Measurements from ENCODE around the gene KCP. TPM values are rescaled to one million over a fixed set of nuclear protein-coding genes. Genes with fewer than 3 reads are reported as not detected.
A peak's percentile ranks its signal among the peaks of the same experiment; 100 is the strongest.

The KCP gene
- total and polyA plus RNA-seq, 2 of the 13 experiments (the other 11 are each of a cell fraction or from before 2014, with no cell fraction given), result 0.37 to 1.0 TPM

- no peak; the same call in 1 of the 2 replicates for TF ChIP-seq HBP1 (CRISPR knock-in tag; IDR thresholded peaks at IDR 0.05; ENCODE audit: low read depth)
- no peak for TF ChIP-seq ZNF878 (CRISPR knock-in tag; IDR thresholded peaks at IDR 0.05)
- no peak for TF ChIP-seq ZBTB38 (CRISPR knock-in tag; IDR thresholded peaks at IDR 0.05)
- no peak for TF ChIP-seq ZNF335 (CRISPR knock-in tag; IDR thresholded peaks at IDR 0.05)
- TF ChIP-seq ZNF770 (CRISPR knock-in tag; IDR thresholded peaks at IDR 0.05), result no peak; the same call in 1 of the 2 replicates
- no peak for TF ChIP-seq HNRNPH1 (optimal IDR thresholded peaks at IDR 0.05; ENCODE audit: low read depth, low read length)
- TF ChIP-seq, protein P1, sequence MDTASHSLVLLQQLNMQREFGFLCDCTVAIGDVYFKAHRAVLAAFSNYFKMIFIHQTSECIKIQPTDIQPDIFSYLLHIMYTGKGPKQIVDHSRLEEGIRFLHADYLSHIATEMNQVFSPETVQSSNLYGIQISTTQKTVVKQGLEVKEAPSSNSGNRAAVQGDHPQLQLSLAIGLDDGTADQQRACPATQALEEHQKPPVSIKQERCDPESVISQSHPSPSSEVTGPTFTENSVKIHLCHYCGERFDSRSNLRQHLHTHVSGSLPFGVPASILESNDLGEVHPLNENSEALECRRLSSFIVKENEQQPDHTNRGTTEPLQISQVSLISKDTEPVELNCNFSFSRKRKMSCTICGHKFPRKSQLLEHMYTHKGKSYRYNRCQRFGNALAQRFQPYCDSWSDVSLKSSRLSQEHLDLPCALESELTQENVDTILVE (CRISPR knock-in tag; IDR thresholded peaks at IDR 0.05), result peak; percentile 21; the same call in 1 of the 2 replicates
- no peak for TF ChIP-seq NFKB2 (CRISPR knock-in tag; IDR thresholded peaks at IDR 0.05; ENCODE audit: borderline replicate concordance)
- no peak for TF ChIP-seq ZNF431 (CRISPR knock-in tag; IDR thresholded peaks at IDR 0.05; ENCODE audit: borderline replicate concordance, low read depth)
- no peak for TF ChIP-seq SMC3 (IDR thresholded peaks at IDR 0.05; ENCODE audit: low read length)
- no peak for TF ChIP-seq SNAI1 (CRISPR knock-in tag; IDR thresholded peaks at IDR 0.05; ENCODE audit: borderline replicate concordance)
- TF ChIP-seq RBFOX2 (IDR thresholded peaks at IDR 0.05; ENCODE audit: low read depth, low read length), result peak; percentile 52; the same call in 1 of the 2 replicates
- TF ChIP-seq, protein P2, sequence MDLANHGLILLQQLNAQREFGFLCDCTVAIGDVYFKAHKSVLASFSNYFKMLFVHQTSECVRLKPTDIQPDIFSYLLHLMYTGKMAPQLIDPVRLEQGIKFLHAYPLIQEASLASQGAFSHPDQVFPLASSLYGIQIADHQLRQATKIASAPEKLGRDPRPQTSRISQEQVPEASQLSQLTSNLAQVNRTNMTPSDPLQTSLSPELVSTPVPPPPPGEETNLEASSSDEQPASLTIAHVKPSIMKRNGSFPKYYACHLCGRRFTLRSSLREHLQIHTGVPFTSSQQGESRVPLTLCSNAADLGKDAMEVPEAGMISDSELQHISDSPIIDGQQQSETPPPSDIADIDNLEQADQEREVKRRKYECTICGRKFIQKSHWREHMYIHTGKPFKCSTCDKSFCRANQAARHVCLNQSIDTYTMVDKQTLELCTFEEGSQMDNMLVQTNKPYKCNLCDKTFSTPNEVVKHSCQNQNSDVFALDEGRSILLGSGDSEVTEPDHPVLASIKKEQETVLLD (CRISPR knock-in tag; IDR thresholded peaks at IDR 0.05; ENCODE audit: low read depth), result no peak
- TF ChIP-seq ZNF232 (CRISPR knock-in tag; IDR thresholded peaks at IDR 0.05; ENCODE audit: borderline replicate concordance), result no peak
- TF ChIP-seq SNAPC2 (CRISPR knock-in tag; IDR thresholded peaks at IDR 0.05), result no peak
- no peak for TF ChIP-seq ZNF224 (CRISPR knock-in tag; IDR thresholded peaks at IDR 0.05)
- TF ChIP-seq MAFK (conservative IDR thresholded peaks at IDR 0.05 in 1 of 2, IDR thresholded peaks at IDR 0.05 in 1 of 2; ENCODE audit: low read length in 2 of 2), result no peak
- no peak; the same call in 1 of the 2 replicates for TF ChIP-seq CCDC6 (CRISPR knock-in tag; IDR thresholded peaks at IDR 0.05)
- TF ChIP-seq ZNF644 (CRISPR knock-in tag; IDR thresholded peaks at IDR 0.05; ENCODE audit: low read depth), result no peak
- no peak for TF ChIP-seq ZC3H13 (CRISPR knock-in tag; IDR thresholded peaks at IDR 0.05)
- TF ChIP-seq, protein P3, sequence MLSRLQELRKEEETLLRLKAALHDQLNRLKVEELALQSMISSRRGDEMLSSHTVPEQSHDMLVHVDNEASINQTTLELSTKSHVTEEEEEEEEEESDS (CRISPR knock-in tag; IDR thresholded peaks at IDR 0.05; ENCODE audit: borderline replicate concordance), result no peak
- no peak for TF ChIP-seq ATRX (CRISPR knock-in tag; IDR thresholded peaks at IDR 0.05; ENCODE audit: borderline replicate concordance)
These were observed 47.7 kb downstream of the KCP start, which contains the start of gene ATP6V1F (continued) for GRCh38 chr7:128862571-128863432.
